CD8-positive, alpha-beta memory T cell (primary cell): Measurements from ENCODE around the gene CH25H. TPM values are rescaled to one million over a fixed set of nuclear protein-coding genes. Genes with fewer than 3 reads are reported as not detected.

ENCODE experiments used
- CTCF ChIA-PET: fragments of 350-600 bp; sonication (Branson Sonifier 250); formaldehyde crosslinking; loops from one replicate; lab custom pipeline; 2021; ENCODE audit warnings: antibody characterized with exemption; lab: Charles Lee
- POLR2A ChIA-PET: fragments of 350-600 bp; sonication (Branson Sonifier 250); formaldehyde crosslinking; loops from one replicate; lab custom pipeline; 2021; ENCODE audit warnings: antibody characterized with exemption; lab: Charles Lee
- DNase-seq, 5 donors: peaks; one replicate each; pipeline versions ENCODE4 v3.0.0 to v3.0.0-alpha.2; 2020 to 2022; ENCODE audit warnings: mixed read lengths in 1 of 5
- H3K27ac ChIP-seq: one replicate; pipeline ENCODE4 v1.7.0; 2013; ENCODE audit warnings: low read depth, mild to moderate bottlenecking, low read length, moderate library complexity
- H3K27me3 ChIP-seq: 2 replicates; pipeline ENCODE4 v1.7.0; 2013; ENCODE audit warnings: low read length, mild to moderate bottlenecking; ENCODE audit not compliant: insufficient read depth, poor library complexity, severe bottlenecking
- H3K36me3 ChIP-seq: 2 replicates; pipeline ENCODE4 v1.7.0; 2013; ENCODE audit warnings: mild to moderate bottlenecking, low read length, moderate library complexity; ENCODE audit not compliant: insufficient read depth
- H3K4me1 ChIP-seq: 2 replicates; pipeline ENCODE4 v1.7.0; 2013; ENCODE audit warnings: mild to moderate bottlenecking, low read length, moderate library complexity; ENCODE audit not compliant: insufficient read depth
- H3K4me3 ChIP-seq: 2 replicates; pipeline ENCODE4 v1.7.0; 2013; ENCODE audit warnings: mild to moderate bottlenecking, low read length
- H3K9me3 ChIP-seq: 2 replicates; pipeline ENCODE4 v1.7.0; 2013; ENCODE audit warnings: mild to moderate bottlenecking, low read length
- H3K27ac Mint-ChIP-seq, 8 donors: one replicate each; pipeline ENCODE4 v1.8.0; 2020 to 2021; ENCODE audit warnings: mixed read lengths in 8 of 8, mild to moderate bottlenecking in 6 of 8, inconsistent platforms in 3 of 8, moderate library complexity in 3 of 8
- H3K27me3 Mint-ChIP-seq, 2 donors: one replicate each; pipeline ENCODE4 v1.8.0; 2020 to 2021; ENCODE audit warnings: mixed read lengths in 2 of 2, mild to moderate bottlenecking in 1 of 2, moderate library complexity in 1 of 2
- H3K36me3 Mint-ChIP-seq, 3 donors: one replicate each; pipeline ENCODE4 v1.8.0; 2020 to 2021; ENCODE audit warnings: mixed read lengths in 3 of 3, inconsistent platforms in 1 of 3, mild to moderate bottlenecking in 1 of 3
- H3K4me1 Mint-ChIP-seq, 3 donors: one replicate each; pipeline ENCODE4 v1.8.0; 2020 to 2021; ENCODE audit warnings: mixed read lengths in 3 of 3, inconsistent platforms in 1 of 3, mild to moderate bottlenecking in 1 of 3
- H3K4me3 Mint-ChIP-seq, 7 donors: one replicate each; pipeline ENCODE4 v1.8.0; 2020 to 2021; ENCODE audit warnings: mixed read lengths in 7 of 7, mild to moderate bottlenecking in 6 of 7, moderate library complexity in 4 of 7, inconsistent platforms in 2 of 7
- H3K9me3 Mint-ChIP-seq, 5 donors: one replicate each; pipeline ENCODE4 v1.8.0; 2020 to 2022; ENCODE audit warnings: mixed read lengths in 5 of 5, mild to moderate bottlenecking in 3 of 5, moderate library complexity in 2 of 5, inconsistent platforms in 1 of 5
- polyA plus RNA-seq: library from polyadenylated mRNA; unstranded; fragments of 300-500 nt; fragmentation: Illumina TruSeq; gene quantifications from one replicate; pipeline ENCODE4 v1.2.3, GENCODE V29; 2021
- total RNA-seq, 2 experiments: library from RNA; stranded (reverse); gene quantifications; one replicate each; pipeline ENCODE4 v1.2.3, GENCODE V29; 2021

The CH25H gene
- total and polyA plus RNA-seq, 3 experiments from 2014 or later: 0.24 TPM; not detected in 2

DNA sequence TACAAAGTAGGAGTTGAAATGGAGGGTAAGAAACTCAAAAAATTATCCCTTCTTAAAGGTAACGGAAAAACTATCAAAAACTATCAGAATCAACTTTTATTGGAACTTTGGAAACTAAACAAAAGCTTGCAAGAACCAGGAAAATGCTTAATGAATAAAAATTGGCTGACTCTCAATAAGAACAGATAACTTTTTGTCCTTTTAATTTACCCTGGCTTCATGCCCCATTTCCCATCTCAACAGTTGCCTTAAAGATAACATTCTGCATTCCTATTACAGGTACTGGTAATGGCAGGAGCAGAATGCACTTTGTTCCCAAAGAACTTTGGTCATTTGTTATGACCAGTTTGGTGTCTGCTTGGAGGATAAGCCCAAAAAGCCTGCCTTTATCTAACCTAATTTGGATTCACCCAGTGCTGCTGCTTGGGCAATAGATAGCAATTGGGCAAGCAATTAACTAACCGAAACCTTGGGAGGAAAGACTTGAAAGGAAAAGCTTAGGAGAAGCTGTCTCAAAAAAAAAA lies 17.8 kb downstream of the CH25H start:
- Mint-ChIP-seq H3K27ac (no peak overlapping the region), H3K4me1 (peaks cover 0 to 3% (median 0%) of the 10 kb centered on the region in 3 donors), H3K27me3 (peaks cover 4 to 46% of the 10 kb centered on the region in 2 donors), H3K4me3 (no peak overlapping the region), H3K9me3 (peaks cover 0 to 5% (median 0%) of the 10 kb centered on the region in 5 donors), H3K36me3 (no peaks in the 10 kb centered on the region)
- ChIA-PET CTCF (no interaction called here), POLR2A (no interaction called here)
- no peak overlapping the region for H3K27ac ChIP-seq
- no peak overlapping the region for H3K4me3 ChIP-seq
- H3K36me3 ChIP-seq: no peaks in the 10 kb centered on the region
- no peaks in the 10 kb centered on the region for H3K9me3 ChIP-seq
- H3K4me1 ChIP-seq: no peaks in the 10 kb centered on the region
- H3K27me3 ChIP-seq: no peaks in the 10 kb centered on the region
- no peak for DNase-seq

DNA sequence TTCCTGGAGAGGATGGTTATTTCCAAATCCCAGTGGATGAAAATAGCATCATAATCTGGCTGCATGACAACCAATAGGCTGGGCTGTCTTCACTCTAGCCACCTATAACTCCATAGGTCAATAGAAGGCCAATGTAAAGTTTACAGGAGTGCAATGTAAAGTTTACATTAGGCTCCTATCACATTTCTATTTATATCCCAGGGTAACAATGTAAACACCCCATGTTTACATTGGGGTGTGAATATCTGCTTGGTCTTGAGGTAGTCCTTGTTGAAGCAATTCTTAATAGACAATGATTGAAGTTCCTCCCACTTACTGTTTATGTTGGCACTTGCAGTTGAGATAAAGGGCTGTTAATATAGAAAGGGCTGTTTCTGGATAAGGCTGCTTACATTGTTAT lies 21.5 kb downstream of the CH25H start:
- no peaks in the 10 kb centered on the region for H3K36me3 ChIP-seq
- no peaks in the 10 kb centered on the region for H3K4me1 ChIP-seq
- DNase-seq: no peak
- POLR2A ChIA-PET: no interaction called here
- H3K4me3 ChIP-seq: no peak overlapping the region
- Mint-ChIP-seq H3K27ac (no peak overlapping the region), H3K27me3 (peaks cover 9 to 43% of the 10 kb centered on the region in 2 donors), H3K9me3 (peaks cover 0 to 5% (median 0%) of the 10 kb centered on the region in 5 donors), H3K4me1 (peaks cover 0 to 3% (median 0%) of the 10 kb centered on the region in 3 donors), H3K4me3 (no peak overlapping the region), H3K36me3 (no peaks in the 10 kb centered on the region)
- CTCF ChIA-PET: no interaction called here
- H3K27me3 ChIP-seq: no peaks in the 10 kb centered on the region
- H3K27ac ChIP-seq: no peak overlapping the region
- no peaks in the 10 kb centered on the region for H3K9me3 ChIP-seq

DNA sequence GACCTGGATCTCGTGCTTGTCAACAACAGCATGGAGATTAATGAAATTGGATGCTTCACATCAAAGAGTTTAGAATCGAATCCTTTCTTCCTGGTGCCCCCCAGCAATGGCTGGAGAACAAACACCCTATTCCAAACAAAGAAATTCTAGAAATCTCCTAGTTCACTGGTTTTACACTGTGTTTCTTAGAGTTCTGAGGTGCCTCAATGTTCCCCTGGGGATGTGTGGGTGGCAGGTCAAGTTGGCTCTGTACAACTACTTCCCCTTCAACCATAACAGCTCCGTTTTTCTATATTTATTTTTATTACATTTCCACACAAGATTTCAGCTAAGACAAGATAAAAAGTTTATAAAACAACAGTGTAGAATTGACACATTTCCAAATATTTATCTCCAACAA lies 22.5 kb downstream of the CH25H start:
- POLR2A ChIA-PET: no interaction called here
- Mint-ChIP-seq H3K27ac (no peak overlapping the region), H3K9me3 (peaks cover 0 to 5% (median 3%) of the 10 kb centered on the region in 5 donors), H3K36me3 (peaks cover 0 to 4% (median 0%) of the 10 kb centered on the region in 3 donors), H3K4me1 (peaks cover 0 to 3% (median 0%) of the 10 kb centered on the region in 3 donors), H3K4me3 (no peak overlapping the region), H3K27me3 (peaks cover 9 to 41% of the 10 kb centered on the region in 2 donors)
- Histone ChIP-seq H3K27ac (no peak overlapping the region), H3K36me3 (no peaks in the 10 kb centered on the region), H3K27me3 (no peaks in the 10 kb centered on the region), H3K4me1 (no peaks in the 10 kb centered on the region), H3K9me3 (no peaks in the 10 kb centered on the region), H3K4me3 (no peak overlapping the region)
- DNase-seq: no peak
- CTCF ChIA-PET: no interaction called here

DNA sequence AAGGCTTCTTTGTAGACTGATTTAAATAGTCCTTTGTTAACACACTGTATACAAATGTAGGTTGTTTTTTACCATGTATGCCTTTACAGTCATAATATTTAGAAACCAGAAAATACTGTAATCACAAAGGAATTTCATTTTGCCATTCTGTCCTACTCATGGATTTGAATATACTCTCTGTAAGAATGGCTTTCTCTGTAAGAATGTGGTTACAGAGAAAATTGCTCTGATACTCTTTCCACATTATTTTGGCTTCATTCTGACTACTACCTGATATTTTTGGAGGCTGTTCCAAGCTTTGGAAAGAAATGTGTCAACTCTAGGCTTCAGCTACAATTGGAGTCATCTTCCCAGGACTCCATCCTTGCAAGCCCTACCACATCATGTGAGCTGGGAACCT lies 23.5 kb downstream of the CH25H start:
- ChIA-PET POLR2A (no interaction called here), CTCF (no interaction called here)
- Mint-ChIP-seq H3K27ac (no peak overlapping the region), H3K4me3 (no peak overlapping the region), H3K27me3 (peaks cover 10 to 37% of the 10 kb centered on the region in 2 donors), H3K36me3 (peaks cover 0 to 4% (median 0%) of the 10 kb centered on the region in 3 donors), H3K4me1 (peaks cover 0 to 3% (median 0%) of the 10 kb centered on the region in 3 donors), H3K9me3 (peaks cover 0 to 3% (median under 1%) of the 10 kb centered on the region in 5 donors)
- H3K4me3 ChIP-seq: no peak overlapping the region
- H3K27me3 ChIP-seq: no peaks in the 10 kb centered on the region
- no peaks in the 10 kb centered on the region for H3K4me1 ChIP-seq
- H3K36me3 ChIP-seq: no peaks in the 10 kb centered on the region
- no peak for DNase-seq
- H3K9me3 ChIP-seq: no peaks in the 10 kb centered on the region
- no peak overlapping the region for H3K27ac ChIP-seq

DNA sequence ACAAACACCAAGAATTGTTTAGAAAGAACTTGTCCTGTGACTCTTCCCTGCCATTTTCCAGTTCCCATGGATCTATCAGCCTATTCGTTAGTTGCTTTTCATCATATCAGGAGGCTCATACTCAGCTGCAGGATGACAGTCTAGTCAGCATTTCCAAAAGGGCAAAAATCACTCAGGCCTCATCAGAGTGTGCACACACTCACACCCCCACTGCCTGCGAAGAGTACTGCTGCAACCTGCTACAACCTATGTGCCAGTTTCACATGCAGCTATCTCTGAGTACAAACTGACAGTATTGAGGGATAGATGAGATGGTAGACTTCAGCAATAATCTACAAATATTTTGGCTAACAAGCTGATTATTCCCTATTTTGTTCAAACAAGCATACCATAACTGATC lies 24.2 kb downstream of the CH25H start:
- no peaks in the 10 kb centered on the region for H3K4me1 ChIP-seq
- no peak overlapping the region for H3K4me3 Mint-ChIP-seq
- no peak overlapping the region for H3K4me3 ChIP-seq
- no peak overlapping the region for H3K27ac Mint-ChIP-seq
- H3K27me3 ChIP-seq: no peaks in the 10 kb centered on the region
- peaks cover 0 to 3% (median 0%) of the 10 kb centered on the region in 3 donors for H3K4me1 Mint-ChIP-seq
- H3K27ac ChIP-seq: no peak overlapping the region
- peaks cover 0 to 3% (median 0%) of the 10 kb centered on the region in 5 donors for H3K9me3 Mint-ChIP-seq
- no peaks in the 10 kb centered on the region for H3K36me3 ChIP-seq
- CTCF ChIA-PET: no interaction called here
- no peak for DNase-seq
- POLR2A ChIA-PET: no interaction called here
- no peaks in the 10 kb centered on the region for H3K9me3 ChIP-seq
- H3K36me3 Mint-ChIP-seq: peaks cover 0 to 4% (median 0%) of the 10 kb centered on the region in 3 donors
- H3K27me3 Mint-ChIP-seq: peaks cover 6 to 37% of the 10 kb centered on the region in 2 donors

DNA sequence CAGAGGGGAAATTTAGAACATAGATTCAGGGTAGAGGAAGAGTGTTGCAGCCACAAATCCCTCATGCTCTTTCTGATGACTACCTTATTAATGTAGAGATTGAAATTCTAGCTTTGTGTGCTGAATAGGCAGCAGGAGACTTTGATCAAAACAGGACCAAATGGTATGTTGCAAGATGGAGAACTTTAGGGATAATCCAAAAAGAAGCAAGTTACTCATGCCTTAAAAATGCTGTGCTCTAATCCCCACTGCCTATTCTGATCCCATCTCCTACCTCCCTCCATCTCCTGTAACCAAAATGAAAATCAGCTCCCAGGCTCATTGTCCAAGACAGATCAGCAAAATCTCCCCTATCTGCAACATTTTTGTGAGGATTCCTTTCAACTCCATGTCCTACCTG lies 31.3 kb downstream of the CH25H start:
- no peak overlapping the region for H3K4me3 Mint-ChIP-seq
- H3K9me3 Mint-ChIP-seq: peaks cover 0 to 3% (median 0%) of the 10 kb centered on the region in 5 donors
- no peak overlapping the region for H3K4me3 ChIP-seq
- H3K27me3 ChIP-seq: no peaks in the 10 kb centered on the region
- no peaks in the 10 kb centered on the region for H3K4me1 ChIP-seq
- peaks cover 6 to 36% of the 10 kb centered on the region in 2 donors for H3K27me3 Mint-ChIP-seq
- no peak overlapping the region for H3K27ac Mint-ChIP-seq
- H3K4me1 Mint-ChIP-seq: no peaks in the 10 kb centered on the region
- POLR2A ChIA-PET: no interaction called here
- no peaks in the 10 kb centered on the region for H3K36me3 ChIP-seq
- H3K27ac ChIP-seq: no peak overlapping the region
- DNase-seq: no peak
- peaks cover 0 to 4% (median 0%) of the 10 kb centered on the region in 3 donors for H3K36me3 Mint-ChIP-seq
- CTCF ChIA-PET: interaction anchor here (0.8 kb wide), 1 partner anchor 146 kb away, joined by 3 read pairs; no protein-coding TSS in a partner anchor
- no peaks in the 10 kb centered on the region for H3K9me3 ChIP-seq

DNA sequence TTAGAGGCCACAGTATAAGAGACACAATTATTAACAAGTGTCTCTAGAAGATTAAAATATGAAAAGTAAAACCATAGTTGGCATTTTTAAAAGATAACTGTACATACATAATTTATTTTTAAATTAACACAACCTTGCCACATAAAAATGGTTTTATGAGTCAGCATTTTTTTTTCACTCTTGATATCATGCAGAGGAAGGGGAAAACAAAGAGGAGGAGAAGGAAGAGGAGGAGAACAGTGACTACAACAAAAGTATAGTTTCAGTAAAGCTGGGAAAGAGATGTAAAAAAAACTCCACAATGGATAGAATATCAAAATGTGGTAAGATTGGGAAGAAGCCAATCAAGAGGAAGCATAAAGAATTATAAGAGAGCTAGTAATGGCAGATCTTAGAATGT lies 34.0 kb downstream of the CH25H start:
- Histone ChIP-seq H3K4me3 (no peak overlapping the region), H3K9me3 (no peaks in the 10 kb centered on the region), H3K27ac (no peak overlapping the region), H3K27me3 (no peaks in the 10 kb centered on the region), H3K36me3 (no peaks in the 10 kb centered on the region), H3K4me1 (no peaks in the 10 kb centered on the region)
- no peak overlapping the region for H3K27ac Mint-ChIP-seq
- peaks cover 9 to 41% of the 10 kb centered on the region in 2 donors for H3K27me3 Mint-ChIP-seq
- no peaks in the 10 kb centered on the region for H3K4me1 Mint-ChIP-seq
- H3K36me3 Mint-ChIP-seq: no peaks in the 10 kb centered on the region
- ChIA-PET CTCF (no interaction called here), POLR2A (no interaction called here)
- no peak for DNase-seq
- no peaks in the 10 kb centered on the region for H3K9me3 Mint-ChIP-seq
- no peak overlapping the region for H3K4me3 Mint-ChIP-seq

DNA sequence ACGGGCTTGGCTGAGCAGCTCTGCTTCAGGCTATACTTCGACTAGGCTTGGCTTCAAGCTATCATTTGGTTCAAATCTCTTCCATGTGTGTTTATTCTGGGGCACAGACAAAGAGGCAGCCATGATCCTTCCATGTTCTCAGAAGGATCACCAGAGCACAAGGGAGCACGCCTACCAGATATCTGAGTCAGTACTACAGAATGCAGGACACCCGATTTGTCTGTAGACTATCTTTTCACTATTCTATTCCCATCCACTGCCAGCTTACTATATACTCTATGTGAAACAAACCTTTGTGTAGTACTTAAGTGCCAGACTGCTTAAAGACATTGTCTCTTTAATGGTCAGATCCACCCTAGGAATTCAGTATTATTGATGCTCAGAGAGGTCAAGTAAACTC lies 35.1 kb downstream of the CH25H start:
- POLR2A ChIA-PET: no interaction called here
- Histone ChIP-seq H3K4me1 (no peaks in the 10 kb centered on the region), H3K9me3 (no peaks in the 10 kb centered on the region), H3K4me3 (no peak overlapping the region), H3K36me3 (no peaks in the 10 kb centered on the region), H3K27ac (no peak overlapping the region), H3K27me3 (no peaks in the 10 kb centered on the region)
- Mint-ChIP-seq H3K4me3 (no peak overlapping the region), H3K27me3 (peaks cover 9 to 41% of the 10 kb centered on the region in 2 donors), H3K9me3 (no peaks in the 10 kb centered on the region), H3K36me3 (no peaks in the 10 kb centered on the region), H3K4me1 (no peaks in the 10 kb centered on the region), H3K27ac (no peak overlapping the region)
- DNase-seq: no peak
- CTCF ChIA-PET: interaction anchor here (1.5 kb wide), 1 partner anchor 143 kb away, joined by 3 read pairs; no protein-coding TSS in a partner anchor
